Stimulated activated CD4-positive, alpha-beta T cell treated with anti-CD3 and anti-CD28 coated beads, TNF-alpha, amount 100 ng/mL, for 4 hours (primary cell): Measurements from ENCODE around the gene SPACDR.

Experiments used
- DNase-seq, 3 experiments: peaks; one replicate each; pipeline ENCODE4 v3.0.0-alpha.2; 2020; ENCODE audit warnings: low read depth in 3 of 3

The SPACDR gene

GRCh38 chr7:100435401-100436304, 28.4 kb downstream of the SPACDR start:
- peak in 2 of 3 experiments; percentile 31 for DNase-seq

- no peak for DNase-seq
These were observed 29.5 kb downstream of the SPACDR start for GRCh38 chr7:100434297-100435144.

GRCh38 chr7:100433592-100434296, 30.3 kb downstream of the SPACDR start:
- DNase-seq = no peak

GRCh38 chr7:100433276-100433591, 30.8 kb downstream of the SPACDR start:
- DNase-seq = no peak

GRCh38 chr7:100432621-100433275, 31.3 kb downstream of the SPACDR start:
- no peak for DNase-seq

GRCh38 chr7:100432053-100432452, 32.0 kb downstream of the SPACDR start:
- DNase-seq = no peak

GRCh38 chr7:100431286-100431735, 32.7 kb downstream of the SPACDR start:
- no peak for DNase-seq

GRCh38 chr7:100430493-100431285, 33.4 kb downstream of the SPACDR start:
- DNase-seq = peak in 1 of 3 experiments; percentile 31

- DNase-seq = peak; percentile 93 to 98 (median 95)
These were observed 34.2 kb downstream of the SPACDR start, which contains the start of gene MEPCE for GRCh38 chr7:100429637-100430492. Gene MEPCE (plus strand): TSS chr7:100429831. CDS start chr7:100430019, 188 bp downstream.

GRCh38 chr7:100428967-100429636, 35.0 kb downstream of the SPACDR start:
- DNase-seq = peak; percentile 100

GRCh38 chr7:100428199-100428966, 35.7 kb downstream of the SPACDR start, which contains the start of gene ZCWPW1:
Gene ZCWPW1 (minus strand): TSS chr7:100428703. CDS start chr7:100420649, 8,054 bp downstream.
- peak; percentile 96 to 97 (median 97) for DNase-seq

- DNase-seq = no peak
These were observed 36.3 kb downstream of the SPACDR start for GRCh38 chr7:100427762-100428198.

GRCh38 chr7:100426516-100426915, 37.5 kb downstream of the SPACDR start:
- DNase-seq = no peak

GRCh38 chr7:100425347-100425746, 38.7 kb downstream of the SPACDR start:
- DNase-seq = no peak

- DNase-seq = no peak
These were observed 40.7 kb downstream of the SPACDR start for GRCh38 chr7:100423315-100423714.

GRCh38 chr7:100419660-100420226, 44.3 kb downstream of the SPACDR start:
- DNase-seq = no peak

GRCh38 chr7:100418930-100419659, 45.0 kb downstream of the SPACDR start:
- DNase-seq = no peak
